ENCODE results near the gene HEMK1.

Gene HEMK1

DNA sequence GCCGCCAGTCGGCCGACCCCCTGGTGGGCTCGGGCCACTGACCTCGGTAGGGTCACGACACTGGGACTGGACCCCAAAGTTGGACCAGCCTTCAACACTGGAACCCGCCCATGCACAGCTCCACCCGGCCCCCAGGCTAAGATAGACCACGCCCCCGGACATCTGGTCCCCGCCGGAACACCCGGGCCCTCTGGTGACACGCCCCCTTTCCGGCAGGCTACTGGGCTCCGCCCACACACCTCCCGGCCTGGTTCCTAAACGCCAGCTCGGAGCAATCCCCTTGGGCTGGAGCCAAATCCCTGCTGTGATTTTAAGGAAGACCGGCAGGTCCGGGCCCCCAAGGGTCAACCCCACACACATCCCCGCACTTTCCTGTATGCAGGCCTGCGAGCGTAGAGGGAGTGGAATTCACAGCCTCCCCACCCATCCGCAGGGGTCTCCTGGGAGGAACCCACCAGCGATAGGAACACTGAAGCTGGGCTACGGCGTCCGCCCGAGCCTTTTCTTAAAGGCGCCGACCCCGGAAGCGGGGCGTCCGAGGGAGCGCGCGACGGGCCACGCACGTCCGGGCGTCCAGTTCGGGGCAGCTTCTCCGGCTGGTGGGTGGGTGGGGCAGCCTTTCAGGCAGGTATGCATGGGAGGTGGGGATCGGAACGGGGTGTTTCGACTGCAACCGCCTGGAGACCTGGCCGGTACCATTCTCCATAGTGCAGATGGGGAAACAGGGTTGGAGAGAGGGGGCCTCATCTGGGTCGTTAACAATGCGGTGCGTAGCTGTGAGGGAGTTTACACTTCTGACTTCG lies at the start of gene HEMK1:
TSS of gene HEMK1 (plus strand) at position 576 of the 803 bp plus-strand sequence. CDS start 1,583 bp downstream, outside the sequence.
- peak; percentile 98 for DNase-seq

DNA sequence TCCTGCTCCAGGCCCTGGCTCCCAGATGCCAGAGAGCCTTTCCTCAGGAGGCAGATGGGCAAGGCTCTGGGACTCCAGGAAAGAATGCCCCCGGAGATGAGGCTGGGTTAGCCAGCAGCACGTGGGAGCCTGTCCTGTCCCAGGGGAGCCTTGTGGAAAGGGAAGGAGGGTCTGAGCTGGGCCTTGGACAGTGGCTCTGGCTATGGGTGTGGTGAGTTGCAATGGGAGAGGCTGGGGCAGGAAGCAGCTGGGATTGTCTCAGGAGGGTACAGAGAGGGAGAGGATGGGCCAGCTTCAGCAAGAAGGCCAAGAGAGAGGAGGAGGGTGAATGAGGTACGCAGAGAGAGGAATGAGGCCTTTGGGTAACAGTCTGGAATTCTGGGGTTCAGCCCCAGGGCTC lies 48.5 kb upstream of the HEMK1 start:
- no peak for DNase-seq

DNA sequence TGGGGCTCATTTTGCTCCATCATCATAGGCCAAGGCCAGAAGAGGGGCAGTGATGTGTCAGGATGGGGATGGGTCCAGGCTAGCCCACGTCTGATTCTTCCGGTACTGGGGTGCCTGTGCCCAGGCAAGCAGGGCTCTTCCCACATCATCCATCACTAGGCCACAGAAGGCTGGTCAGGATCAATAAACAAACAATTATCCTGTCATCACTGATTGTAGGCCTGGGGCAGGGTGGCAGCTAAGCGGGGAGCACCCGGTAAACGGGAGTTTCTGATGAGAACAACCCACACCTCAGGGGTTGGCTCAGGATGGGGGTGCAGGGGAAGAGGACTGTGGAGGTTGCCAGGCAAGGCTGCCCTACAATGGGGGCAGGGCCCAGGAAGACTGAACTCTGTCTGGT lies 47.8 kb upstream of the HEMK1 start:
- DNase-seq: no peak

GRCh38 chr3:50523279-50523811 lies 46.0 kb upstream of the HEMK1 start:
- DNase-seq: no peak

DNA sequence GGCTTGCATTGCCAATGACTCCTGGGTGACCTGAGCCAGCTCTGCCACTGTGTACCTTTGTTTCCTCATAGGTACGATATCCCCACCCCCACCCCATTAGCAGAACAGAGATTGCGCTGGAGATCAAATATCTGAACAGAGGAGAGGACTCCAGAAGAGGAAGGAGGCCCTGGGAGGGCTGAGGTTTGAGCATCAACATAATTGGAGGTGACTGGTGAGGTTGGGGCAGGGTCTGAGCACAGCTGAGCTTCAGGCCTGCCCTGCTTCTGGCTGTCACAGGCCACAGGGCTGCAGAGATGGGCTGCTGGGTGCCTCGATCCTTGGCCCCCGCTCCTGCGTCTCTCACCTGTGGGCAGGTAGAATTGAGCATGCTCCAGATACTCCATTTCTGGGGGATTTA lies 44.6 kb upstream of the HEMK1 start:
- DNase-seq: no peak

GRCh38 chr3:50525191-50525910 lies 44.0 kb upstream of the HEMK1 start:
- no peak for DNase-seq

DNA sequence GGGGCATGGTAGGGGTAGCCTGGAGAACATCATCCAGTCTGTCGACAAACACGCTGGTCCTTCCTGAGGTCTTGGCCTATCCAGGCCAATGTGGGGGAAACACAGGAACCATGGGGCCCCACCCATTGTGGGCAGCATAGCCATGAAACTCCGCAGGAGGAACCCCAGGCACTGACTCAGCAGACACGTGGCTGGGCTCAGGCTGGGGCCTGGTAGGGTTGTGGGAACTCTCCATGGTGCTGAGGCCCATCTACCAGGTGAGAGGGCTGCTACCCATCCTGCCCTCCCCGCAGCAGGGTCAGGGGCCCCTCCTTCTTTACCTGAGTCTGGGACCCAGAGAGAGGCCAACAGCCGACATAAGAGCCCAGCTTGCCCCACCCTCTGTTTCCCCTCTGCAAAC lies 43.3 kb upstream of the HEMK1 start:
- DNase-seq: peak; percentile 91

GRCh38 chr3:50530001-50530970 lies 39.0 kb upstream of the HEMK1 start:
- DNase-seq: no peak

DNA sequence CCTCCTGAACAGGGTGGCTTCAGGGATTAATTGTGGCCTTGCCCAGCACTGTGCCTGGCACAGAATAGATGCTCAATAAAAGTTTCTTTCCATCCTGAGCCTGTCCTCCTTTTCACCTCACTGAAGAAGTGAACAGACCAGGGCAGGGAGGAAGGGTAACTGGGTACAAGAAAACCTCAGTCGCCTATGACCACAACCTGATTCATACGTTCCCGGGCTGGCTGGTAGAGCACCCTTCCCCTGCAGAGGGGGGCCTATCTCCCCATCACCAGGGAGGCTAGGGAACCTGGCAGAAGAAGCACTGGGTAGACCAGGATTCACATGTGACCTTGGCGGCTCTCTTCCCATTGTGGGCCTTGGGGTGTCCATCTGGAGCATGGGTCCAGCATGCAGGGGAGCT lies 38.1 kb upstream of the HEMK1 start:
- DNase-seq: no peak

DNA sequence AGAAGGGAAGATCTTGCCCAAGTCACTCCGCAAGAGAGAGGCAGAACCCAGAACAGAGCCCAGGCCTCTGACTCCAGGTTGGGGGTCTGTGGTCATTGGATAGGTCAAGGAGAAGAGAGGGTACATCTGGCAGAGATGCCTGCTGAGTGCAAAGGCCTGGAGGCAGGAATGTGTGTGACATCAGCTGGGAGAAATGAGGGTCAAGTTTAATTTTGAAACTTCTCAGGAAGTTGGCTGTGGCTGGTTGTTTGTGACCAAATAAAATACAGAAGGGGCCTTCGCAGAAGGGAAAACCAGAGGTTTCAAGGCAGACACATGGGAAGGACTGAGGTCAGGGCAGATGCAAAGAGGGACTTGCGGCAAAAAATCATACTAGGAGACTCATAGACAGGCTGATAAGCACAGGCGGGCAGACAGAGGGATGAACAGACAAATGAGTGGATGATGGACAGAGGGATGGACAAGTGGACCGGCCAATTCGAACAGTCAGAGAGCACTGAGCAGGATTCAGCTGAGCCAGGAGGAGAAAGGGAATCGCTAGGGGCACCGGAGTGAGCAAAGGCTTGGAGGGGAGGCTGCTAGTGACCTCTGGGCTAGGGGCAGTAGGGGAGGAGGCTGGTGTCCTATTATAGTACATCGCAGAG lies 37.1 kb upstream of the HEMK1 start:
- no peak for DNase-seq

DNA sequence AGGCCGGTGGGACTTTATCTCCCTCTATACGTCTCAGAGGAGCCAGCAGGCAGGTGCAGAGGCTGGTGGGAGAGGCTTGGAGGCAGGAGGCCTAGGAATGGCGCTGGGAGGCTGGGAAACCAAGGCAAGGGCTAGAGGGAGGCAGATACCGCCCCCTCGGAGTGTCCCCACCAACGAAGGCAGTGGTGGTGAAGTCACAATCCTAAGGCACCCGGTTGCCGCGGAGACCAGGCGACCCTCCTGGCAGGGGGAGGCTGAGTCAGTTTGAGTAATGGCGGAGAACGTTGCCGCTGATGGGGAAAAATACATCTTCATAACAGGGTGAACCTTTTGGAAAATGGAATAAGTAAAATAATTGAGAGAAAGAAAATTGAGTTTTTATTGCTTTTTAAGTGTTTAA lies 36.0 kb upstream of the HEMK1 start:
- DNase-seq: no peak

- DNase-seq: no peak
Measured at GRCh38 chr3:50533807-50534461, 35.4 kb upstream of the HEMK1 start.

- no peak for DNase-seq
Measured at GRCh38 chr3:50534681-50535330, 34.5 kb upstream of the HEMK1 start.

DNA sequence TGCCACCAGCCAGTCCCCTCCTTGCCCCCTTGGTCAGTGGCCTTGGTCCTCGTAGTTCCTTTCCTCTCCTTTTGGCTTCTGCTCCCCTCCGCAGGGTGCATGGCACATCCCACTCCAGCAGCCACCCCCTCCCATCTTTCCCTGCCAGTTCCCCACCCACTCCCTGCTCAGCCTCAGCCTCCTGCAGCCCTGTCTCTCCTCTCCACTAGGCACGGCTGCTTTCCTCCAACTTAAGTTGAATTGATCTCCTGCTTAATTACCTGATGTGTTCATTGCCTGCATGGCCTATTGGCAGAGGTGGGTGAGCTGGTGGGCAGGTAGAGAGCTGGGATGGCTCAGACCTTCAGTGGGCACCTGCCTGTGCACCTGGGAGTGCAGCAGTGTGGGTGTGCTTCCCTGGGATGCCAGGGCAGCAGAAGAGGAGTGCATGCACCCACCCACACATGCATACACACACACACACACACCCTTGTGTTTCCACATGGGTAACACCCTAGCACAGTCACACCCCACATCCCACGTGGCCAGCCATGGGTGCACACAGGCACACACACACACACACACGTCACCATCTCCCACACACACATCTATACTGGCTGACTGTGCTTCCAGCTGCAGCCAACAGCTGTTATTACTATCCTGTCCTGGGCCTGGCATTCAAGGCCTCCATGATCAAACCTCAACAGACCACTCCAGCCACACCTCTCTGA lies 32.7 kb upstream of the HEMK1 start:
- DNase-seq: no peak

GRCh38 chr3:50537421-50538129 lies 31.7 kb upstream of the HEMK1 start:
- DNase-seq: no peak

GRCh38 chr3:50539356-50540286 lies 29.7 kb upstream of the HEMK1 start:
- no peak for DNase-seq

DNA sequence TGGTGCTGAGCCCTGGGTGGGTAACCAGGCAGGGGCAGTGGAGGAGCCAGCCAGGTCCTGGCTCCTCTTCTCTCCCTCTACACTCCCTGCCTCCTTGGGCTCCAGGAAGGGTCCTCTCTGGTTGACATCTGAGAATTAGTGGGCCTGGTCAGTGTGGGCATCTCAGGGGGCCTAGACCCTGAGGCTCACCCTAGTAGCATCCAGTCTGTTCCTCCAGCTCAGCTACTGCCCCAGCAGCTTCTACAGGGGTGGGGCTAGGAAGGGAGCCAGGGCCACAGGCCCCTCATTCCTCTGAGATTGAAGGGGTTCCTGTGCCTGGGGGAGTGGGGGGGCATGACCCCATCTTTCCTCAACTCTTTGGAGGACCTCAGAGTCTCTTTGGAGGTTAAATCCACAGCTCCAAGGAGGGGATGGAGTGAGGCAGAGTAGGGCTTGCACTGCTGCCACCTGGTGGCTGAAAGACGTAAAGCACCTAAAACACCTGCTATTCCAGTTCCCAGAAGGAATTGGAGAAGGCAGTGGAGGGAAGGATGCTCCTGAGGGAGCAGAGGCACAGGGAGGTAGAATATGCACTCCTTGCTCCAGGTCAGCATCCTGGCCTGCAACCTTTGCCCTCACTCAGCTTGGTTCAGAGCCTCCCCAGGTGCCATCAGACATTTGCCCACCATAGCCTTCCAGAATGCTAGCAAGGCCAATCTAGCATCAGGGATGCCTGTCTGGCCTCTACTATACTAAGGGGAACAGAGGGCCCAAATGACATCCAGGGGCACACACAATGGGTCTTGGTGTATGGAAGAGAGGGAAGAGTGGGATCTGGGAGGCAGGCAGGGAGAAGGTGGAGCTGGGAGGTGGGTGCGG lies 26.9 kb upstream of the HEMK1 start:
- DNase-seq: peak; percentile 74

- DNase-seq: no peak
Measured at GRCh38 chr3:50545781-50546180, 23.5 kb upstream of the HEMK1 start.

Data from suppressor macrophage treated with lipopolysaccharide for 4 hours (primary cell).